Measurements from ENCODE around the gene FAM200A. TPM values are rescaled to one million over a fixed set of nuclear protein-coding genes. Genes with fewer than 3 reads are reported as not detected.

Gene FAM200A
- total RNA-seq, 1 donor from 2014 or later = 10.9 TPM

GRCh38 chr7:99543081-99543671, 8.7 kb downstream of the FAM200A start:
- H3K36me3 Mint-ChIP-seq (ENCODE audit: low read depth) = peaks cover 61% of the 10 kb centered on the region
- TF ChIP-seq, protein P1, sequence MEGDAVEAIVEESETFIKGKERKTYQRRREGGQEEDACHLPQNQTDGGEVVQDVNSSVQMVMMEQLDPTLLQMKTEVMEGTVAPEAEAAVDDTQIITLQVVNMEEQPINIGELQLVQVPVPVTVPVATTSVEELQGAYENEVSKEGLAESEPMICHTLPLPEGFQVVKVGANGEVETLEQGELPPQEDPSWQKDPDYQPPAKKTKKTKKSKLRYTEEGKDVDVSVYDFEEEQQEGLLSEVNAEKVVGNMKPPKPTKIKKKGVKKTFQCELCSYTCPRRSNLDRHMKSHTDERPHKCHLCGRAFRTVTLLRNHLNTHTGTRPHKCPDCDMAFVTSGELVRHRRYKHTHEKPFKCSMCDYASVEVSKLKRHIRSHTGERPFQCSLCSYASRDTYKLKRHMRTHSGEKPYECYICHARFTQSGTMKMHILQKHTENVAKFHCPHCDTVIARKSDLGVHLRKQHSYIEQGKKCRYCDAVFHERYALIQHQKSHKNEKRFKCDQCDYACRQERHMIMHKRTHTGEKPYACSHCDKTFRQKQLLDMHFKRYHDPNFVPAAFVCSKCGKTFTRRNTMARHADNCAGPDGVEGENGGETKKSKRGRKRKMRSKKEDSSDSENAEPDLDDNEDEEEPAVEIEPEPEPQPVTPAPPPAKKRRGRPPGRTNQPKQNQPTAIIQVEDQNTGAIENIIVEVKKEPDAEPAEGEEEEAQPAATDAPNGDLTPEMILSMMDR (conservative IDR thresholded peaks at IDR 0.05) = no peak
- H3K4me3 Mint-ChIP-seq = no peak overlapping the region
- no peaks in the 10 kb centered on the region for H3K4me1 Mint-ChIP-seq
- H3K27ac Mint-ChIP-seq (ENCODE audit: unreplicated experiment) = no peak overlapping the region
- no peak for DNase-seq (ENCODE audit: low read depth, low spot score)
- no peaks in the 10 kb centered on the region for H3K27me3 Mint-ChIP-seq (ENCODE audit: low read depth)
- peaks cover 18% of the 10 kb centered on the region for H3K9me3 Mint-ChIP-seq

GRCh38 chr7:99541212-99541611, 10.7 kb downstream of the FAM200A start:
- Mint-ChIP-seq H3K27ac (ENCODE audit: unreplicated experiment) (no peak overlapping the region), H3K4me3 (no peak overlapping the region), H3K27me3 (ENCODE audit: low read depth) (no peaks in the 10 kb centered on the region), H3K36me3 (ENCODE audit: low read depth) (peaks cover 60% of the 10 kb centered on the region), H3K9me3 (peaks cover 20% of the 10 kb centered on the region), H3K4me1 (no peaks in the 10 kb centered on the region)
- TF ChIP-seq, protein P1 (conservative IDR thresholded peaks at IDR 0.05) = no peak
- no peak for DNase-seq (ENCODE audit: low read depth, low spot score)

DNA sequence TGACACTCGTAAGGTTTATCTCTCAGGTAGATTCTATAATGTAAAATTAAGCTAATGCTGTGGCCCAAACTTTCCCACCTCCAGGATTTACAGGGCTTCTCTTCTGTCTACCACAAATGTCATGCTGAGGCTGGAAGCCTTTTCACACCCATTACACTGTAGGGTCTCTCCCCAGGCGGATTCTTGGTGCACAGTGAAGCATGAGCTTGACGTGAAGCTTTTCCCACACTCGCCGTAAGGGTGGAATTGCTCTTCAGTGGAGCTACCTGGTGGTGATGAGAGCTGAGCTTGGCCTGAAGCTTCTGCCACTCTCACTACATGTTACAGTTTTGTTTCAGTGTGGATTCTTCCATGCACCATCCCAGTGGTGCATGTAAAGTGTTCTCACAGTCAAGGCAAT, 11.4 kb downstream of the FAM200A start:
- H3K27me3 Mint-ChIP-seq (ENCODE audit: low read depth) = no peaks in the 10 kb centered on the region
- no peak for DNase-seq (ENCODE audit: low read depth, low spot score)
- peaks cover 60% of the 10 kb centered on the region for H3K36me3 Mint-ChIP-seq (ENCODE audit: low read depth)
- peaks cover 20% of the 10 kb centered on the region for H3K9me3 Mint-ChIP-seq
- no peak overlapping the region for H3K4me3 Mint-ChIP-seq
- TF ChIP-seq, protein P1 (conservative IDR thresholded peaks at IDR 0.05) = no peak
- no peaks in the 10 kb centered on the region for H3K4me1 Mint-ChIP-seq
- H3K27ac Mint-ChIP-seq (ENCODE audit: unreplicated experiment) = no peak overlapping the region

DNA sequence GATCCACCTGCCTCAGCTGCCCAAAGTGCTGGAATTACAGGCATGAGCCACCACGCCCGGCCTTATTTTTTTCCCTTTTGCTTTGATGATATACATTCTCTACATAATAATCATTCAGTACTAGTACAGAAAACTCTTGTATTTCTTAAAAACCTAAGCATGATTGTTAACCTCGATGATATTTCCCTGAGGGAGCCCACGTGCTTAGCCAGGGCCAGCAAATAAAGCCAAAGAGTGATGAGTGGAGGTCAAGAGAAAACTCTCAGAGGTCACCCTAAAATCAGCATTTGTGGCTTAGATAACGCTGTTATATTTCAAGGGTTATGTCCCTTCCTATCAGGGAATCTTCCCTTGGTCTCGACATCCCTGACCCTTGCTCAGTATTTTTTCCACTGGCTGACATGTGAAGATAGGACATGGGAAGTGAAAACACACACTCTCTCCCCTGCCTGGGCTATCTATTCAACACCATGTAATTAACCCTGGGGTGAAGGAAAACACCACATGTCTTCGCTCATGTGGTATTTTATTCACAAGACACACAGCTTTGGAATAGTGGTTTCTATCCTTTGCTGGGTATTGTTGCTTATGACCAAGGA, 12.6 kb downstream of the FAM200A start:
- Mint-ChIP-seq H3K27ac (ENCODE audit: unreplicated experiment) (no peak overlapping the region), H3K4me1 (no peaks in the 10 kb centered on the region), H3K27me3 (ENCODE audit: low read depth) (no peaks in the 10 kb centered on the region), H3K36me3 (ENCODE audit: low read depth) (peaks cover 58% of the 10 kb centered on the region), H3K4me3 (no peak overlapping the region), H3K9me3 (peaks cover 20% of the 10 kb centered on the region)
- no peak for DNase-seq (ENCODE audit: low read depth, low spot score)
- TF ChIP-seq, protein P1 (conservative IDR thresholded peaks at IDR 0.05) = no peak

- DNase-seq (ENCODE audit: low read depth, low spot score) = no peak
- H3K27me3 Mint-ChIP-seq (ENCODE audit: low read depth) = no peaks in the 10 kb centered on the region
- H3K9me3 Mint-ChIP-seq = peaks cover 31% of the 10 kb centered on the region
- H3K4me1 Mint-ChIP-seq = no peaks in the 10 kb centered on the region
- TF ChIP-seq, protein P1 (conservative IDR thresholded peaks at IDR 0.05) = no peak
- no peak overlapping the region for H3K27ac Mint-ChIP-seq (ENCODE audit: unreplicated experiment)
- peaks cover 68% of the 10 kb centered on the region for H3K36me3 Mint-ChIP-seq (ENCODE audit: low read depth)
- H3K4me3 Mint-ChIP-seq = no peak overlapping the region
These were observed 16.2 kb downstream of the FAM200A start for GRCh38 chr7:99535667-99536066.
